Measurements from ENCODE around the gene TFE3.

The TFE3 gene

GRCh38 chrX:49061490-49061889, 18.3 kb upstream of the TFE3 start:
- Histone ChIP-seq H3K4me3 (ENCODE audit: low read length in 2 of 2) (no peak overlapping the region), H3K27me3 (ENCODE audit: control insufficient read depth in 2 of 2, insufficient read depth in 2 of 2, low read length in 2 of 2) (no peaks in the 10 kb centered on the region), H3K27ac (ENCODE audit: low read depth in 2 of 2, low read length in 2 of 2) (no peak overlapping the region), H3K9me3 (ENCODE audit: control insufficient read depth in 2 of 2, low read length in 2 of 2) (no peaks in the 10 kb centered on the region), H3K9ac (ENCODE audit: low read depth in 1 of 2, low read length in 2 of 2) (no peak overlapping the region), H3K36me3 (ENCODE audit: control insufficient read depth in 2 of 2, insufficient read depth in 2 of 2, low read length in 2 of 2) (peaks cover 5 to 7% of the 10 kb centered on the region in 2 donors), H3K4me1 (ENCODE audit: control insufficient read depth in 2 of 2, insufficient read depth in 2 of 2, low read length in 2 of 2) (no peaks in the 10 kb centered on the region)

- no peaks in the 10 kb centered on the region for H3K4me1 ChIP-seq (ENCODE audit: control insufficient read depth in 2 of 2, insufficient read depth in 2 of 2, low read length in 2 of 2)
- H3K9ac ChIP-seq (ENCODE audit: low read depth in 1 of 2, low read length in 2 of 2): no peak overlapping the region
- no peaks in the 10 kb centered on the region for H3K9me3 ChIP-seq (ENCODE audit: control insufficient read depth in 2 of 2, low read length in 2 of 2)
- H3K27ac ChIP-seq (ENCODE audit: low read depth in 2 of 2, low read length in 2 of 2): no peak overlapping the region
- H3K36me3 ChIP-seq (ENCODE audit: control insufficient read depth in 2 of 2, insufficient read depth in 2 of 2, low read length in 2 of 2): peaks cover 5 to 7% of the 10 kb centered on the region in 2 donors
- no peak overlapping the region for H3K4me3 ChIP-seq (ENCODE audit: low read length in 2 of 2)
- no peaks in the 10 kb centered on the region for H3K27me3 ChIP-seq (ENCODE audit: control insufficient read depth in 2 of 2, insufficient read depth in 2 of 2, low read length in 2 of 2)
These were observed 17.8 kb upstream of the TFE3 start for GRCh38 chrX:49060914-49061313.

GRCh38 chrX:49059681-49060085, 16.5 kb upstream of the TFE3 start:
- Histone ChIP-seq H3K36me3 (ENCODE audit: control insufficient read depth in 2 of 2, insufficient read depth in 2 of 2, low read length in 2 of 2) (peaks cover 4 to 6% of the 10 kb centered on the region in 2 donors), H3K9ac (ENCODE audit: low read depth in 1 of 2, low read length in 2 of 2) (peak overlapping the region in 1 of 2 donors; percentile 67), H3K9me3 (ENCODE audit: control insufficient read depth in 2 of 2, low read length in 2 of 2) (no peaks in the 10 kb centered on the region), H3K27ac (ENCODE audit: low read depth in 2 of 2, low read length in 2 of 2) (peak overlapping the region; percentile 82 to 84), H3K4me3 (ENCODE audit: low read length in 2 of 2) (peak overlapping the region; percentile 60 to 68), H3K27me3 (ENCODE audit: control insufficient read depth in 2 of 2, insufficient read depth in 2 of 2, low read length in 2 of 2) (no peaks in the 10 kb centered on the region), H3K4me1 (ENCODE audit: control insufficient read depth in 2 of 2, insufficient read depth in 2 of 2, low read length in 2 of 2) (no peaks in the 10 kb centered on the region)

GRCh38 chrX:49059201-49059600, 16.0 kb upstream of the TFE3 start:
- Histone ChIP-seq H3K4me1 (ENCODE audit: control insufficient read depth in 2 of 2, insufficient read depth in 2 of 2, low read length in 2 of 2) (no peaks in the 10 kb centered on the region), H3K36me3 (ENCODE audit: control insufficient read depth in 2 of 2, insufficient read depth in 2 of 2, low read length in 2 of 2) (peaks cover 0 to 2% of the 10 kb centered on the region in 2 donors), H3K27ac (ENCODE audit: low read depth in 2 of 2, low read length in 2 of 2) (peak overlapping the region; percentile 82 to 84), H3K27me3 (ENCODE audit: control insufficient read depth in 2 of 2, insufficient read depth in 2 of 2, low read length in 2 of 2) (no peaks in the 10 kb centered on the region), H3K9ac (ENCODE audit: low read depth in 1 of 2, low read length in 2 of 2) (peak overlapping the region; percentile 67 to 68), H3K4me3 (ENCODE audit: low read length in 2 of 2) (peak overlapping the region; percentile 60 to 68), H3K9me3 (ENCODE audit: control insufficient read depth in 2 of 2, low read length in 2 of 2) (no peaks in the 10 kb centered on the region)

- H3K4me3 ChIP-seq (ENCODE audit: low read length in 2 of 2): peak within 1 kb of the TSS; percentile 60 to 68
- no peaks in the 10 kb centered on the region for H3K9me3 ChIP-seq (ENCODE audit: control insufficient read depth in 2 of 2, low read length in 2 of 2)
- no peaks in the 10 kb centered on the region for H3K27me3 ChIP-seq (ENCODE audit: control insufficient read depth in 2 of 2, insufficient read depth in 2 of 2, low read length in 2 of 2)
- H3K9ac ChIP-seq (ENCODE audit: low read depth in 1 of 2, low read length in 2 of 2): peak within 1 kb of the TSS; percentile 67 to 68
- H3K27ac ChIP-seq (ENCODE audit: low read depth in 2 of 2, low read length in 2 of 2): peak within 1 kb of the TSS; percentile 82 to 84
- H3K36me3 ChIP-seq (ENCODE audit: control insufficient read depth in 2 of 2, insufficient read depth in 2 of 2, low read length in 2 of 2): peaks cover 0 to 2% of the 10 kb centered on the region in 2 donors
- H3K4me1 ChIP-seq (ENCODE audit: control insufficient read depth in 2 of 2, insufficient read depth in 2 of 2, low read length in 2 of 2): no peaks in the 10 kb centered on the region
These were observed 15.6 kb upstream of the TFE3 start, which contains the start of gene CCDC120 for GRCh38 chrX:49058794-49059193. Gene CCDC120 (plus strand): TSS chrX:49058999. CDS start chrX:49062042, 3,043 bp downstream.

- Histone ChIP-seq H3K27ac (ENCODE audit: low read depth in 2 of 2, low read length in 2 of 2) (peak overlapping the region; percentile 61 to 67), H3K4me1 (ENCODE audit: control insufficient read depth in 2 of 2, insufficient read depth in 2 of 2, low read length in 2 of 2) (no peaks in the 10 kb centered on the region), H3K36me3 (ENCODE audit: control insufficient read depth in 2 of 2, insufficient read depth in 2 of 2, low read length in 2 of 2) (no peaks in the 10 kb centered on the region), H3K9ac (ENCODE audit: low read depth in 1 of 2, low read length in 2 of 2) (no peak overlapping the region), H3K27me3 (ENCODE audit: control insufficient read depth in 2 of 2, insufficient read depth in 2 of 2, low read length in 2 of 2) (no peaks in the 10 kb centered on the region), H3K4me3 (ENCODE audit: low read length in 2 of 2) (peak overlapping the region; percentile 49 to 66), H3K9me3 (ENCODE audit: control insufficient read depth in 2 of 2, low read length in 2 of 2) (no peaks in the 10 kb centered on the region)
These were observed 11.1 kb upstream of the TFE3 start for GRCh38 chrX:49054073-49054762.

- peak overlapping the region; percentile 61 to 67 for H3K27ac ChIP-seq (ENCODE audit: low read depth in 2 of 2, low read length in 2 of 2)
- no peaks in the 10 kb centered on the region for H3K36me3 ChIP-seq (ENCODE audit: control insufficient read depth in 2 of 2, insufficient read depth in 2 of 2, low read length in 2 of 2)
- H3K4me3 ChIP-seq (ENCODE audit: low read length in 2 of 2): peak overlapping the region; percentile 49 to 66
- H3K9ac ChIP-seq (ENCODE audit: low read depth in 1 of 2, low read length in 2 of 2): peak overlapping the region; percentile 17 to 49
- no peaks in the 10 kb centered on the region for H3K27me3 ChIP-seq (ENCODE audit: control insufficient read depth in 2 of 2, insufficient read depth in 2 of 2, low read length in 2 of 2)
- H3K9me3 ChIP-seq (ENCODE audit: control insufficient read depth in 2 of 2, low read length in 2 of 2): no peaks in the 10 kb centered on the region
- no peaks in the 10 kb centered on the region for H3K4me1 ChIP-seq (ENCODE audit: control insufficient read depth in 2 of 2, insufficient read depth in 2 of 2, low read length in 2 of 2)
These were observed 10.3 kb upstream of the TFE3 start for GRCh38 chrX:49053223-49054072.

GRCh38 chrX:49043987-49044281, 777 bp upstream of the TFE3 start:
- H3K4me3 ChIP-seq (ENCODE audit: low read length in 2 of 2): peak overlapping the region; percentile 57 to 62
- H3K27ac ChIP-seq (ENCODE audit: low read depth in 2 of 2, low read length in 2 of 2): peak overlapping the region; percentile 72 to 81

GRCh38 chrX:49042581-49043219, 457 bp downstream of the TFE3 start:
- peak overlapping the region; percentile 54 to 89 for H3K9ac ChIP-seq (ENCODE audit: low read depth in 1 of 2, low read length in 2 of 2)
- H3K4me3 ChIP-seq (ENCODE audit: low read length in 2 of 2): peak overlapping the region; percentile 66 to 73
- peak overlapping the region; percentile 85 to 87 for H3K27ac ChIP-seq (ENCODE audit: low read depth in 2 of 2, low read length in 2 of 2)
- H3K36me3 ChIP-seq (ENCODE audit: control insufficient read depth in 2 of 2, insufficient read depth in 2 of 2, low read length in 2 of 2): peaks cover 6 to 9% of the 10 kb centered on the region in 2 donors
- H3K4me1 ChIP-seq (ENCODE audit: control insufficient read depth in 2 of 2, insufficient read depth in 2 of 2, low read length in 2 of 2): peaks cover 7 to 10% of the 10 kb centered on the region in 2 donors
- H3K9me3 ChIP-seq (ENCODE audit: control insufficient read depth in 2 of 2, low read length in 2 of 2): no peaks in the 10 kb centered on the region
- no peaks in the 10 kb centered on the region for H3K27me3 ChIP-seq (ENCODE audit: control insufficient read depth in 2 of 2, insufficient read depth in 2 of 2, low read length in 2 of 2)

More at GRCh38 chrX:49043987-49044281, 777 bp upstream of the TFE3 start:
- Histone ChIP-seq H3K36me3 (ENCODE audit: control insufficient read depth in 2 of 2, insufficient read depth in 2 of 2, low read length in 2 of 2) (peaks cover 2 to 5% of the 10 kb centered on the region in 2 donors), H3K4me1 (ENCODE audit: control insufficient read depth in 2 of 2, insufficient read depth in 2 of 2, low read length in 2 of 2) (peaks cover 7 to 10% of the 10 kb centered on the region in 2 donors), H3K9ac (ENCODE audit: low read depth in 1 of 2, low read length in 2 of 2) (peak overlapping the region; percentile 61 to 67), H3K9me3 (ENCODE audit: control insufficient read depth in 2 of 2, low read length in 2 of 2) (no peaks in the 10 kb centered on the region), H3K27me3 (ENCODE audit: control insufficient read depth in 2 of 2, insufficient read depth in 2 of 2, low read length in 2 of 2) (no peaks in the 10 kb centered on the region)
